Measurements from ENCODE around the gene IMPDH1. TPM values are rescaled to one million over a fixed set of nuclear protein-coding genes. Genes with fewer than 3 reads are reported as not detected.

The IMPDH1 gene
- total RNA-seq, 4 donors from 2014 or later, result 30.2 to 53.7 (median 41.6) TPM

GRCh38 chr7:128357217-128357613, 52.6 kb downstream of the IMPDH1 start:
- Histone ChIP-seq H3K9me3 (no peaks in the 10 kb centered on the region), H3K27me3 (peaks cover 0 to 69% (median 0%) of the 10 kb centered on the region in 4 donors), H3K36me3 (no peaks in the 10 kb centered on the region), H3K4me1 (peaks cover 10 to 25% (median 16%) of the 10 kb centered on the region in 3 donors), H3K4me3 (no peak overlapping the region), H3K27ac (no peak overlapping the region)
- intact Hi-C loops (cut with DNase I), result no loop called here
- TF ChIP-seq POLR2A (IDR thresholded peaks at IDR 0.05) (no peak), CTCF (IDR thresholded peaks at IDR 0.05) (no peak)
- WGBS, 2 donors, result 100% methylated on average over 1 of the region's 6 CpGs; no CpG with 5 or more reads in 1 of the 2 donors
- DNase-seq, result no peak

GRCh38 chr7:128356546-128357216, 53.1 kb downstream of the IMPDH1 start:
- no peak overlapping the region for H3K4me3 ChIP-seq
- H3K9me3 ChIP-seq, result no peaks in the 10 kb centered on the region
- peaks cover 0 to 70% (median 0%) of the 10 kb centered on the region in 4 donors for H3K27me3 ChIP-seq
- DNase-seq, result no peak
- H3K4me1 ChIP-seq, result peaks cover 10 to 25% (median 16%) of the 10 kb centered on the region in 3 donors
- H3K36me3 ChIP-seq, result no peaks in the 10 kb centered on the region
- no peak overlapping the region for H3K27ac ChIP-seq
- WGBS, 2 donors, result 89 to 100% methylated on average over 1 to 2 of the region's 2 CpGs
- intact Hi-C loops (cut with DNase I), result no loop called here
- TF ChIP-seq POLR2A (IDR thresholded peaks at IDR 0.05) (no peak), CTCF (IDR thresholded peaks at IDR 0.05) (no peak)

GRCh38 chr7:128353610-128354009, 56.2 kb downstream of the IMPDH1 start:
- Histone ChIP-seq H3K27me3 (peaks cover 0 to 57% (median 2%) of the 10 kb centered on the region in 4 donors), H3K9me3 (no peaks in the 10 kb centered on the region), H3K4me3 (no peak overlapping the region), H3K4me1 (peaks cover 5 to 33% (median 15%) of the 10 kb centered on the region in 3 donors), H3K36me3 (no peaks in the 10 kb centered on the region), H3K27ac (no peak overlapping the region)
- 80 to 89% methylated on average over 1 of the region's 1 CpG for WGBS, 2 donors
- intact Hi-C loops (cut with DNase I), result no loop called here
- TF ChIP-seq CTCF (IDR thresholded peaks at IDR 0.05) (no peak), POLR2A (IDR thresholded peaks at IDR 0.05) (no peak)
- DNase-seq, result no peak

- H3K36me3 ChIP-seq, result no peaks in the 10 kb centered on the region
- DNase-seq, result no peak
- H3K27me3 ChIP-seq, result peaks cover 0 to 54% (median 2%) of the 10 kb centered on the region in 4 donors
- no peak for TF ChIP-seq POLR2A (IDR thresholded peaks at IDR 0.05)
- no peak for TF ChIP-seq CTCF (IDR thresholded peaks at IDR 0.05)
- H3K4me3 ChIP-seq, result no peak overlapping the region
- H3K9me3 ChIP-seq, result no peaks in the 10 kb centered on the region
- WGBS, 2 donors, result 86 to 93% methylated on average over 3 of the region's 3 CpGs
- peaks cover 5 to 33% (median 15%) of the 10 kb centered on the region in 3 donors for H3K4me1 ChIP-seq
- no peak overlapping the region for H3K27ac ChIP-seq
- intact Hi-C loops (cut with DNase I), result no loop called here
These were observed 56.6 kb downstream of the IMPDH1 start for GRCh38 chr7:128353189-128353588.

GRCh38 chr7:128352636-128353035, 57.1 kb downstream of the IMPDH1 start:
- intact Hi-C loops (cut with DNase I), result no loop called here
- no peak for TF ChIP-seq POLR2A (IDR thresholded peaks at IDR 0.05)
- no peak for TF ChIP-seq CTCF (IDR thresholded peaks at IDR 0.05)

More at GRCh38 chr7:128352636-128353035, 57.1 kb downstream of the IMPDH1 start:
- Histone ChIP-seq H3K9me3 (no peaks in the 10 kb centered on the region), H3K27ac (no peak overlapping the region), H3K27me3 (peaks cover 0 to 50% (median 2%) of the 10 kb centered on the region in 4 donors), H3K4me3 (no peak overlapping the region), H3K36me3 (no peaks in the 10 kb centered on the region), H3K4me1 (peaks cover 5 to 33% (median 15%) of the 10 kb centered on the region in 3 donors)
- 81 to 83% methylated on average over 8 of the region's 8 CpGs for whole genome bisulfite sequencing, 2 donors
- DNase-seq, result no peak
